Smooth muscle cell (in vitro differentiated cells): ENCODE measurements around the gene ANKRD13A. TPM values are rescaled to one million over a fixed set of nuclear protein-coding genes. Genes with fewer than 3 reads are reported as not detected.

Source experiments
- DNase-seq: peaks from one replicate; lab custom pipeline; 2025; ENCODE audit not compliant: unreplicated experiment; lab: John Stamatoyannopoulos, UW
- H2AFZ ChIP-seq: fragments of 200-600 bp; sonication (generic); 2 replicates; pipeline ENCODE4 v1.6.0; 2016; ENCODE audit warnings: antibody characterized with exemption, low read depth, mild to moderate bottlenecking
- H3F3A ChIP-seq: fragments of 200-600 bp; sonication (generic); 2 replicates; pipeline ENCODE4 v1.6.0; 2017; ENCODE audit warnings: antibody characterized with exemption, low read depth
- H3K27ac ChIP-seq: fragments of 200-600 bp; sonication (generic); 2 replicates; pipeline ENCODE4 v1.5.1; 2016; ENCODE audit warnings: low read depth, mild to moderate bottlenecking
- H3K27me3 ChIP-seq: fragments of 200-600 bp; sonication (generic); 2 replicates; pipeline ENCODE4 v1.6.1; 2016; ENCODE audit warnings: low read depth, mild to moderate bottlenecking
- H3K36me3 ChIP-seq: fragments of 200-600 bp; sonication (generic); 2 replicates; pipeline ENCODE4 v1.5.1; 2016; ENCODE audit warnings: low read depth
- H3K4me1 ChIP-seq: fragments of 200-600 bp; sonication (generic); 2 replicates; pipeline ENCODE4 v1.5.1; 2016; ENCODE audit warnings: low read depth
- H3K4me2 ChIP-seq: fragments of 200-600 bp; sonication (generic); 2 replicates; pipeline ENCODE4 v1.6.0; 2016; ENCODE audit warnings: mild to moderate bottlenecking
- H3K4me3 ChIP-seq: fragments of 200-600 bp; sonication (generic); 2 replicates; pipeline ENCODE4 v1.5.1; 2016; ENCODE audit warnings: mild to moderate bottlenecking
- H3K79me2 ChIP-seq: fragments of 200-600 bp; sonication (generic); 2 replicates; pipeline ENCODE4 v1.6.0; 2016; ENCODE audit warnings: low read depth, mild to moderate bottlenecking
- H3K9ac ChIP-seq: fragments of 200-600 bp; sonication (generic); 2 replicates; pipeline ENCODE4 v1.6.0; 2016; ENCODE audit warnings: low read depth
- H3K9me3 ChIP-seq: fragments of 200-600 bp; sonication (generic); replicated peaks from 2 replicates; pipeline ENCODE4 v1.5.1; 2016; ENCODE audit warnings: low read depth
- H4K20me1 ChIP-seq: fragments of 200-600 bp; sonication (generic); 2 replicates; pipeline ENCODE4 v1.6.0; 2016; ENCODE audit warnings: low read depth
- CTCF ChIP-seq: fragments of 200-600 bp; sonication (generic); IDR thresholded peaks from 2 replicates; pipeline ENCODE4 v1.5.1; 2017; ENCODE audit warnings: borderline replicate concordance, mild to moderate bottlenecking, antibody characterized with exemption; ENCODE audit not compliant: insufficient read depth, poor library complexity, severe bottlenecking
- WGBS: methylation state at CpG from one replicate; pipeline ENCODE4 v1.1.7; 2016; ENCODE audit warnings: low lambda C conversion rate; 5-methylcytosine and 5-hydroxymethylcytosine counted together
- polyA plus RNA-seq: library from polyadenylated mRNA; unstranded; fragments of >200 nt; fragmentation: Nextera tagmentation; extraction: Ambion mirVana; gene quantifications from 2 replicates; pipeline ENCODE4 v1.2.1, GENCODE V29; 2016
- total RNA-seq: library from RNA; depleted of rRNA; stranded (reverse); fragments of >200 nt; gene quantifications from 2 replicates; pipeline ENCODE4 v1.2.3, GENCODE V29; 2014

The ANKRD13A gene
- total and polyA plus RNA-seq, 2 experiments from 2014 or later = 11.6 to 31.1 TPM

GRCh38 chr12:110037315-110037714, 38.1 kb downstream of the ANKRD13A start:
- Histone ChIP-seq H3K9me3 (no peaks in the 10 kb centered on the region), H4K20me1 (peaks cover 28% of the 10 kb centered on the region), H3F3A (peaks cover 10% of the 10 kb centered on the region), H3K9ac (no peak overlapping the region), H3K36me3 (no peaks in the 10 kb centered on the region), H3K4me1 (no peaks in the 10 kb centered on the region), H3K79me2 (peaks cover 13% of the 10 kb centered on the region), H3K4me3 (no peak overlapping the region), H3K4me2 (no peak overlapping the region), H2AFZ (no peak overlapping the region), H3K27me3 (no peaks in the 10 kb centered on the region), H3K27ac (no peak overlapping the region)
- DNase-seq = no peak
- TF ChIP-seq CTCF = no peak
- 96% methylated on average over 5 of the region's 5 CpGs for WGBS

GRCh38 chr12:110038741-110039084, 39.5 kb downstream of the ANKRD13A start:
- H3K9me3 ChIP-seq = no peaks in the 10 kb centered on the region

GRCh38 chr12:110039085-110039807, 40.0 kb downstream of the ANKRD13A start:
- 36% methylated on average over 5 of the region's 5 CpGs for WGBS
- no peaks in the 10 kb centered on the region for H3K4me1 ChIP-seq
- no peaks in the 10 kb centered on the region for H3K36me3 ChIP-seq
- H3K27ac ChIP-seq = peak overlapping the region; percentile 90
- no peak overlapping the region for H2AFZ ChIP-seq
- peaks cover 10% of the 10 kb centered on the region for H3F3A ChIP-seq
- H4K20me1 ChIP-seq = peaks cover 35% of the 10 kb centered on the region
- peak overlapping the region; percentile 69 for H3K9ac ChIP-seq
- no peak for DNase-seq
- no peak overlapping the region for H3K4me3 ChIP-seq
- H3K9me3 ChIP-seq = no peaks in the 10 kb centered on the region
- H3K79me2 ChIP-seq = peaks cover 15% of the 10 kb centered on the region
- H3K27me3 ChIP-seq = no peaks in the 10 kb centered on the region
- TF ChIP-seq CTCF = no peak
- H3K4me2 ChIP-seq = peak overlapping the region; percentile 0

More at GRCh38 chr12:110038741-110039084, 39.5 kb downstream of the ANKRD13A start:
- DNase-seq = no peak
- peak overlapping the region; percentile 0 for H3K4me2 ChIP-seq
- H3K4me3 ChIP-seq = no peak overlapping the region
- H3K27ac ChIP-seq = peak overlapping the region; percentile 90
- peaks cover 10% of the 10 kb centered on the region for H3F3A ChIP-seq
- H3K4me1 ChIP-seq = no peaks in the 10 kb centered on the region
- H3K36me3 ChIP-seq = no peaks in the 10 kb centered on the region
- 80% methylated on average over 5 of the region's 5 CpGs for WGBS
- H2AFZ ChIP-seq = no peak overlapping the region
- H3K9ac ChIP-seq = peak overlapping the region; percentile 69
- no peaks in the 10 kb centered on the region for H3K27me3 ChIP-seq
- peaks cover 15% of the 10 kb centered on the region for H3K79me2 ChIP-seq
- peaks cover 35% of the 10 kb centered on the region for H4K20me1 ChIP-seq
- TF ChIP-seq CTCF = no peak

- Histone ChIP-seq H3K27me3 (no peaks in the 10 kb centered on the region), H2AFZ (no peak overlapping the region), H3K9me3 (no peaks in the 10 kb centered on the region), H4K20me1 (peaks cover 39% of the 10 kb centered on the region), H3K4me1 (peaks cover 4% of the 10 kb centered on the region), H3K4me3 (no peak overlapping the region), H3F3A (peaks cover 10% of the 10 kb centered on the region), H3K27ac (no peak overlapping the region), H3K79me2 (peaks cover 38% of the 10 kb centered on the region), H3K4me2 (no peak overlapping the region), H3K36me3 (no peaks in the 10 kb centered on the region), H3K9ac (no peak overlapping the region)
- WGBS = 100% methylated on average over 3 of the region's 3 CpGs
- no peak for TF ChIP-seq CTCF
- DNase-seq = no peak
Observed at GRCh38 chr12:110042264-110042663, 43.0 kb downstream of the ANKRD13A start.
